ENCODE data around the gene FANCC.

FANCC gene

DNA sequence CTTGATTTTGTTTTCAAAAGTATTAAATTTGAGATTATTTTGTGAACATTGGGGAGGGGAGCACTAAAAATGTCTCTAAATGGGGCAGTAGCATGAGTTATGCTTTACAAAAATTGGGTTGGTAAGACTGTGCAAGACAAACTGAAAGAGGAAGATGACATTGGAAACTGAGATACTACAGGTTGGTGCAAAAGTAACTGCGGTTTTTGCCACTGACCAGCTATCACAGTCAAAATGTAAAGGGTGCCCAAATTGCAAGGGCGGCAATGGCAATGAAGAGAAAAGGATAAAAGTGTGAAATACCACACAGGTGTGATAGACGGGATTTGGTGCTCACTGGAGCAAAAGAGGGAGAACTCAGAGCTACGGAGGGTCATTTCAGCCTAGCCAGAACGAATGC lies 124.0 kb downstream of the FANCC start:
- no peak overlapping the region for H3K27ac ChIP-seq (ENCODE audit: low read length)
- no peak overlapping the region for H3K4me2 ChIP-seq (ENCODE audit: insufficient read depth, low read length)
- no peak for ATAC-seq (ENCODE audit: insufficient read depth, low read depth)
- no peaks in the 10 kb centered on the region for H3K79me2 ChIP-seq (ENCODE audit: insufficient read depth, low read length)
- H3K4me1 ChIP-seq (ENCODE audit: insufficient read depth, low read length): 0 out of 2 replicates have a peak, but pooled peaks cover 3% of the 10 kb centered on the region
- H3K9me3 ChIP-seq (ENCODE audit: insufficient read depth, low read length, severe bottlenecking): no peaks in the 10 kb centered on the region
- no peak overlapping the region for H3K9ac ChIP-seq (ENCODE audit: low read depth, low read length)
- no peak overlapping the region for H3K4me3 ChIP-seq (ENCODE audit: low read depth in 1 of 2, low read length in 2 of 2)
- TF ChIP-seq EZH2 (IDR thresholded peaks at IDR 0.05; ENCODE audit: borderline replicate concordance, low read depth, low read length, severe bottlenecking): no peak
- TF ChIP-seq CTCF (IDR thresholded peaks at IDR 0.05; ENCODE audit: borderline replicate concordance, extremely low read depth, low read length, poor library complexity, severe bottlenecking): no peak
- H4K20me1 ChIP-seq (ENCODE audit: insufficient read depth, low read length): no peaks in the 10 kb centered on the region
- no peak for DNase-seq
- H3K36me3 ChIP-seq (ENCODE audit: insufficient read depth, low read length): no peaks in the 10 kb centered on the region
- H3K27me3 ChIP-seq (ENCODE audit: insufficient read depth, low read length, poor library complexity): no peaks in the 10 kb centered on the region
- H2AFZ ChIP-seq (ENCODE audit: low read depth, low read length): no peak overlapping the region

- H4K20me1 ChIP-seq (ENCODE audit: insufficient read depth, low read length): no peaks in the 10 kb centered on the region
- H3K27ac ChIP-seq (ENCODE audit: low read length): no peak overlapping the region
- H3K4me3 ChIP-seq (ENCODE audit: low read depth in 1 of 2, low read length in 2 of 2): no peak overlapping the region
- H3K27me3 ChIP-seq (ENCODE audit: insufficient read depth, low read length, poor library complexity): no peaks in the 10 kb centered on the region
- 0 out of 2 replicates have a peak, but pooled peaks cover 3% of the 10 kb centered on the region for H3K4me1 ChIP-seq (ENCODE audit: insufficient read depth, low read length)
- TF ChIP-seq EZH2 (IDR thresholded peaks at IDR 0.05; ENCODE audit: borderline replicate concordance, low read depth, low read length, severe bottlenecking): no peak
- TF ChIP-seq CTCF (IDR thresholded peaks at IDR 0.05; ENCODE audit: borderline replicate concordance, extremely low read depth, low read length, poor library complexity, severe bottlenecking): peak; percentile 5
- no peak overlapping the region for H3K9ac ChIP-seq (ENCODE audit: low read depth, low read length)
- DNase-seq: no peak
- H3K79me2 ChIP-seq (ENCODE audit: insufficient read depth, low read length): no peaks in the 10 kb centered on the region
- H2AFZ ChIP-seq (ENCODE audit: low read depth, low read length): no peak overlapping the region
- H3K9me3 ChIP-seq (ENCODE audit: insufficient read depth, low read length, severe bottlenecking): no peaks in the 10 kb centered on the region
- no peak overlapping the region for H3K4me2 ChIP-seq (ENCODE audit: insufficient read depth, low read length)
- no peak for ATAC-seq (ENCODE audit: insufficient read depth, low read depth)
- H3K36me3 ChIP-seq (ENCODE audit: insufficient read depth, low read length): no peaks in the 10 kb centered on the region
These were observed 124.4 kb downstream of the FANCC start for GRCh38 chr9:95193067-95193466.

DNA sequence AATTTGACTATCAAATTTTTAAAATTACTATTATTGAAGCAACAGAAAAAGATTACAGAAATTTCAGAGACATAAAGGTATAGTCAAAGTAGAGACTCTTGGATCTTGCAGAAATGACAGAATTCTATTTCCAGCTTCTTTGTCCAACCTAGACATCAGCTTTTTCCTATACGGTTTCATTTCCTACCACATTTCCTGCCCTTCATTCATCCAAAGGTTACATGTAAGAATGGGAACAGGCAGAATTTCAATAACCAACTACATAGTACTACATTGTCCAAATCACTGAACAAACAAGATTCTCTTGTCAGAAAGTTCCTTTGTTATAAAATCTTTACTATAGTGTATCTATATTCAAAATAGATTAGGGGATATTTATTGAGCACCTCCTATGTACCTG lies 124.9 kb downstream of the FANCC start:
- no peaks in the 10 kb centered on the region for H3K27me3 ChIP-seq (ENCODE audit: insufficient read depth, low read length, poor library complexity)
- DNase-seq (no peak), ATAC-seq (ENCODE audit: insufficient read depth, low read depth) (no peak)
- H3K27ac ChIP-seq (ENCODE audit: low read length): no peak overlapping the region
- H3K79me2 ChIP-seq (ENCODE audit: insufficient read depth, low read length): no peaks in the 10 kb centered on the region
- no peaks in the 10 kb centered on the region for H4K20me1 ChIP-seq (ENCODE audit: insufficient read depth, low read length)
- no peak overlapping the region for H2AFZ ChIP-seq (ENCODE audit: low read depth, low read length)
- TF ChIP-seq CTCF (IDR thresholded peaks at IDR 0.05; ENCODE audit: borderline replicate concordance, extremely low read depth, low read length, poor library complexity, severe bottlenecking): no peak
- no peak for TF ChIP-seq EZH2 (IDR thresholded peaks at IDR 0.05; ENCODE audit: borderline replicate concordance, low read depth, low read length, severe bottlenecking)
- H3K9me3 ChIP-seq (ENCODE audit: insufficient read depth, low read length, severe bottlenecking): no peaks in the 10 kb centered on the region
- no peak overlapping the region for H3K4me2 ChIP-seq (ENCODE audit: insufficient read depth, low read length)
- no peaks in the 10 kb centered on the region for H3K36me3 ChIP-seq (ENCODE audit: insufficient read depth, low read length)
- no peak overlapping the region for H3K4me3 ChIP-seq (ENCODE audit: low read depth in 1 of 2, low read length in 2 of 2)
- no peak overlapping the region for H3K9ac ChIP-seq (ENCODE audit: low read depth, low read length)
- 0 out of 2 replicates have a peak, but pooled peaks cover 3% of the 10 kb centered on the region for H3K4me1 ChIP-seq (ENCODE audit: insufficient read depth, low read length)

DNA sequence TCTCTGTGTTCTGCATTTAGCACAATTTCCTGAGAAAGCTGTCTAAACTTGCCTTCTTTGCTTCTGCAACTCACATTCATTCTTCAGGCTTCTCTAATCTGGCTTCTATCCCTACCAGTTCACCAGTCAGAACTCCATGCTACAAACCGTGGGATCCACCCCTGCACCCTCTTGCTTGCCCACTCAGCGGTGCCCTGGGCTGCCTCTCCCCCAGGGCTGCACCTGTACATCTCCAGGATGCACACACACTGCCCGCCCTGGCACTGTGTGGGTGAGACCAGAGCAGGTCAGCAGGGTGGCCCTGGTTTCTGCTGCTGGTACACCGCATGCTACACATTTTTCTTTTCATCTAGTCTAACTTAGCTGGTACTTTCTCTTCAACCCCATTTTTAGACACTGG lies 127.1 kb downstream of the FANCC start:
- no peak for TF ChIP-seq CTCF (IDR thresholded peaks at IDR 0.05; ENCODE audit: borderline replicate concordance, extremely low read depth, low read length, poor library complexity, severe bottlenecking)
- TF ChIP-seq EZH2 (IDR thresholded peaks at IDR 0.05; ENCODE audit: borderline replicate concordance, low read depth, low read length, severe bottlenecking): no peak
- H3K36me3 ChIP-seq (ENCODE audit: insufficient read depth, low read length): no peaks in the 10 kb centered on the region
- H3K9me3 ChIP-seq (ENCODE audit: insufficient read depth, low read length, severe bottlenecking): no peaks in the 10 kb centered on the region
- no peaks in the 10 kb centered on the region for H3K79me2 ChIP-seq (ENCODE audit: insufficient read depth, low read length)
- ATAC-seq (ENCODE audit: insufficient read depth, low read depth) (no peak), DNase-seq (no peak)
- H2AFZ ChIP-seq (ENCODE audit: low read depth, low read length): no peak overlapping the region
- H3K27me3 ChIP-seq (ENCODE audit: insufficient read depth, low read length, poor library complexity): no peaks in the 10 kb centered on the region
- no peak overlapping the region for H3K4me3 ChIP-seq (ENCODE audit: low read depth in 1 of 2, low read length in 2 of 2)
- no peak overlapping the region for H3K27ac ChIP-seq (ENCODE audit: low read length)
- H3K4me1 ChIP-seq (ENCODE audit: insufficient read depth, low read length): 0 out of 2 replicates have a peak, but pooled peaks cover 3% of the 10 kb centered on the region
- H4K20me1 ChIP-seq (ENCODE audit: insufficient read depth, low read length): no peaks in the 10 kb centered on the region
- H3K9ac ChIP-seq (ENCODE audit: low read depth, low read length): no peak overlapping the region
- H3K4me2 ChIP-seq (ENCODE audit: insufficient read depth, low read length): no peak overlapping the region

Measured in DND-41 (cell line).